Uterus (tissue), 2 donors: Measurements from ENCODE around the gene ANO6.

Experiments used
- CTCF ChIP-seq, 4 experiments: fragments of 200-600 bp in 2 of 4; fragments of 450-650 bp in 2 of 4; sonication (generic) in 2 of 4; IDR thresholded peaks; one replicate each; pipeline ENCODE4 v1.5.1; 2016 to 2019; ENCODE audit warnings: antibody characterized with exemption in 4 of 4, mild to moderate bottlenecking in 2 of 4, moderate library complexity in 1 of 4
- POLR2A ChIP-seq, 2 donors: fragments of 450-650 bp; IDR thresholded peaks; one replicate each; pipeline ENCODE4 v1.6.1; 2016; ENCODE audit warnings: antibody characterized with exemption in 2 of 2, mild to moderate bottlenecking in 1 of 2, moderate library complexity in 1 of 2

GRCh38 chr12:45212064-45212463, 3.8 kb upstream of the ANO6 start:
- TF ChIP-seq CTCF (IDR thresholded peaks at IDR 0.05) (no peak), POLR2A (IDR thresholded peaks at IDR 0.05) (no peak)
